Vagina (tissue), 2 donors: ENCODE results near the gene SLC7A11.

Experiments used
- POLR2A ChIP-seq, 2 donors: fragments of 450-650 bp; IDR thresholded peaks; one replicate each; pipeline ENCODE4 v1.6.1; 2017; ENCODE audit warnings: antibody characterized with exemption in 2 of 2, mild to moderate bottlenecking in 2 of 2, moderate library complexity in 2 of 2
- POLR2AphosphoS5 ChIP-seq, 2 donors: sonication (generic); formaldehyde crosslinking; IDR thresholded peaks; one replicate each; pipeline ENCODE4 v1.9.0; 2017; ENCODE audit warnings: antibody characterized with exemption in 2 of 2, mild to moderate bottlenecking in 2 of 2, low read depth in 1 of 2; ENCODE audit not compliant: insufficient read depth in 1 of 2
- TF ChIP-seq, protein P1 (sequence below), 3 experiments: fragments of 450-650 bp in 2 of 3; fragments of 200-600 bp in 1 of 3; sonication (generic) in 1 of 3; IDR thresholded peaks; one replicate each; pipeline ENCODE4 v1.5.1; 2017 to 2019; ENCODE audit warnings: antibody characterized with exemption in 3 of 3, mild to moderate bottlenecking in 2 of 3, moderate library complexity in 2 of 3

DNA sequence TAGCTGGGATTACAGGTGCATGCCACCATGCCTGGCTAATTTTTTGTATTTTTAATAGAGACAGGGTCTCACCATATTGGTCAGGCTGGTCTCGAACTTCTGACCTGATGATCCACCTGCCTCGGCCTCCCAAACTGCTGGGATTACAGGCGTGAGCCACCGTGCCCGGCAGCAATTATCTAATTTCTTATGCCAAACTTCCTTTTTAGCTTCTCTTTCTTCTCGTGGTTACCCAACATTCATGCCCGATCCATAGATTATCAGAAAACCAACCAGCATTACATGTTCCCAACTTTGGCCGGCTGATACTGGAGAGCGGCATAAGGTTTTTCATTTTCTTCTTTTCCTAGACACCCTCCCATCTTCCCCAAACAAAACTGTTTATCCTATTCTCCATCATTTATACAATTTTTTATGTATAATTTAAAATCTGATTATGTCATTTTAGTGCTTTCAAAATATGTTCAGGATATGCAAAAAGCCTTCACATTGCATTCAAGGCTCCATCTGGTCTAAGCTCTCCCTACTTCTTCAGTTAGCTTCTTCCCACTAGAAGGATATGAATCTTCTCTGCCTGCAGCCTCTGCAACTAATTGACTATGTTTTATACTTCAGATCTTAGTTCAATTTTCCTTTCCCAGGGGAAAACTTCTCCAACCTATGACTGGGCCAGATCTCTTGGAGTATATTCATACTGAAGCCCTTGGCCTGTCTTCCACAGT, 8.7 kb downstream of the SLC7A11 start:
- TF ChIP-seq, protein P1, sequence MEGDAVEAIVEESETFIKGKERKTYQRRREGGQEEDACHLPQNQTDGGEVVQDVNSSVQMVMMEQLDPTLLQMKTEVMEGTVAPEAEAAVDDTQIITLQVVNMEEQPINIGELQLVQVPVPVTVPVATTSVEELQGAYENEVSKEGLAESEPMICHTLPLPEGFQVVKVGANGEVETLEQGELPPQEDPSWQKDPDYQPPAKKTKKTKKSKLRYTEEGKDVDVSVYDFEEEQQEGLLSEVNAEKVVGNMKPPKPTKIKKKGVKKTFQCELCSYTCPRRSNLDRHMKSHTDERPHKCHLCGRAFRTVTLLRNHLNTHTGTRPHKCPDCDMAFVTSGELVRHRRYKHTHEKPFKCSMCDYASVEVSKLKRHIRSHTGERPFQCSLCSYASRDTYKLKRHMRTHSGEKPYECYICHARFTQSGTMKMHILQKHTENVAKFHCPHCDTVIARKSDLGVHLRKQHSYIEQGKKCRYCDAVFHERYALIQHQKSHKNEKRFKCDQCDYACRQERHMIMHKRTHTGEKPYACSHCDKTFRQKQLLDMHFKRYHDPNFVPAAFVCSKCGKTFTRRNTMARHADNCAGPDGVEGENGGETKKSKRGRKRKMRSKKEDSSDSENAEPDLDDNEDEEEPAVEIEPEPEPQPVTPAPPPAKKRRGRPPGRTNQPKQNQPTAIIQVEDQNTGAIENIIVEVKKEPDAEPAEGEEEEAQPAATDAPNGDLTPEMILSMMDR (IDR thresholded peaks at IDR 0.05), result no peak
- TF ChIP-seq POLR2AphosphoS5 (IDR thresholded peaks at IDR 0.05; ENCODE audit: insufficient read depth in 1 of 2, low read depth in 1 of 2) (no peak), POLR2A (IDR thresholded peaks at IDR 0.05) (no peak)
